ENCODE data around the gene ADCY10. TPM values are rescaled to one million over a fixed set of nuclear protein-coding genes. Genes with fewer than 3 reads are reported as not detected.

ADCY10 gene
- total and polyA plus RNA-seq, 2 of the 8 experiments (the other 6 are each of a cell fraction or from before 2014, with no cell fraction given): 0.02 TPM; not detected in 1

- TF ChIP-seq CTCF (IDR thresholded peaks at IDR 0.05; ENCODE audit: control extremely low read depth in 1 of 3, insufficient read depth in 1 of 3, low read depth in 1 of 3, low read length in 3 of 3) (no peak), KDM5A (IDR thresholded peaks at IDR 0.05; ENCODE audit: low read length) (no peak), EZH2 (IDR thresholded peaks at IDR 0.05; ENCODE audit: low read depth, low read length, severe bottlenecking) (no peak), HDAC2 (IDR thresholded peaks at IDR 0.05; ENCODE audit: borderline replicate concordance in 1 of 2, low read depth in 2 of 2, low read length in 2 of 2) (no peak), SP4 (IDR thresholded peaks at IDR 0.05; ENCODE audit: low read length) (no peak), YY1 (IDR thresholded peaks at IDR 0.05; ENCODE audit: low read depth, low read length) (no peak), CBX8 (IDR thresholded peaks at IDR 0.05; ENCODE audit: borderline replicate concordance, low read depth, low read length) (no peak), EGR1 (IDR thresholded peaks at IDR 0.05; ENCODE audit: borderline replicate concordance, low read depth, low read length) (no peak), NRF1 (IDR thresholded peaks at IDR 0.05; ENCODE audit: low read depth, low read length) (no peak), NANOG (IDR thresholded peaks at IDR 0.05; ENCODE audit: insufficient read depth, low read depth, low read length, poor library complexity, severe bottlenecking) (no peak), CEBPB (IDR thresholded peaks at IDR 0.05; ENCODE audit: low read depth, low read length) (no peak), E2F6 (IDR thresholded peaks at IDR 0.05) (peak; percentile 68), HDAC6 (IDR thresholded peaks at IDR 0.05; ENCODE audit: low read depth, low read length) (no peak), MAFK (IDR thresholded peaks at IDR 0.05; ENCODE audit: low read depth, low read length) (peak; percentile 61), BCL11A (IDR thresholded peaks at IDR 0.05; ENCODE audit: low read depth in 2 of 2, low read length in 2 of 2) (no peak), CTBP2 (IDR thresholded peaks at IDR 0.05; ENCODE audit: borderline replicate concordance, insufficient read depth, insufficient read length, low read length) (no peak), BACH1 (IDR thresholded peaks at IDR 0.05; ENCODE audit: low read length) (peak; percentile 85), BRCA1 (IDR thresholded peaks at IDR 0.05; ENCODE audit: low read depth, low read length) (no peak)
- TF ChIP-seq, protein P1, sequence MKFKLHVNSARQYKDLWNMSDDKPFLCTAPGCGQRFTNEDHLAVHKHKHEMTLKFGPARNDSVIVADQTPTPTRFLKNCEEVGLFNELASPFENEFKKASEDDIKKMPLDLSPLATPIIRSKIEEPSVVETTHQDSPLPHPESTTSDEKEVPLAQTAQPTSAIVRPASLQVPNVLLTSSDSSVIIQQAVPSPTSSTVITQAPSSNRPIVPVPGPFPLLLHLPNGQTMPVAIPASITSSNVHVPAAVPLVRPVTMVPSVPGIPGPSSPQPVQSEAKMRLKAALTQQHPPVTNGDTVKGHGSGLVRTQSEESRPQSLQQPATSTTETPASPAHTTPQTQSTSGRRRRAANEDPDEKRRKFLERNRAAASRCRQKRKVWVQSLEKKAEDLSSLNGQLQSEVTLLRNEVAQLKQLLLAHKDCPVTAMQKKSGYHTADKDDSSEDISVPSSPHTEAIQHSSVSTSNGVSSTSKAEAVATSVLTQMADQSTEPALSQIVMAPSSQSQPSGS (IDR thresholded peaks at IDR 0.05; ENCODE audit: low read length): no peak
These were observed 93.9 kb downstream of the ADCY10 start (continued) for GRCh38 chr1:167819849-167820683.
